GM12872 (cell line): ENCODE measurements around the gene PALD1.

Experiments used
- CTCF ChIP-seq: IDR thresholded peaks from 3 replicates; pipeline ENCODE4 v1.5.1; 2011; ENCODE audit warnings: low read depth, mild to moderate bottlenecking, low read length, moderate library complexity; ENCODE audit not compliant: insufficient read depth

The PALD1 gene

GRCh38 chr10:70575874-70576802 lies 97.6 kb downstream of the PALD1 start:
- TF ChIP-seq CTCF: no peak

GRCh38 chr10:70576803-70577517 lies 98.4 kb downstream of the PALD1 start:
- no peak for TF ChIP-seq CTCF

GRCh38 chr10:70578371-70578947 lies 99.9 kb downstream of the PALD1 start:
- TF ChIP-seq CTCF: no peak

- TF ChIP-seq CTCF: no peak
Observed at GRCh38 chr10:70579234-70580002, 100.9 kb downstream of the PALD1 start.

GRCh38 chr10:70582793-70583668 lies 104.5 kb downstream of the PALD1 start:
- no peak for TF ChIP-seq CTCF

- no peak for TF ChIP-seq CTCF
Observed at GRCh38 chr10:70583669-70584037, 105.1 kb downstream of the PALD1 start.
